ENCODE results near the gene CDCA8. TPM values are rescaled to one million over a fixed set of nuclear protein-coding genes. Genes with fewer than 3 reads are reported as not detected.

The CDCA8 gene
- total and polyA plus RNA-seq, 2 of the 13 experiments (the other 11 are each of a cell fraction or from before 2014, with no cell fraction given) = 24.1 to 38.6 TPM

GRCh38 chr1:37661401-37661800 is 30.9 kb upstream of the CDCA8 start:
- Histone ChIP-seq H3K4me2 (ENCODE audit: low read depth, low read length) (no peak overlapping the region), H4K20me1 (ENCODE audit: insufficient read depth, low read length) (no peaks in the 10 kb centered on the region), H3K9me3 (ENCODE audit: low read length) (no peaks in the 10 kb centered on the region), H2AFZ (ENCODE audit: low read length) (no peak overlapping the region), H3K4me3 (replicated peaks in 1 of 3; ENCODE audit: insufficient read depth in 1 of 3, low read depth in 2 of 3, low read length in 3 of 3) (no peak overlapping the region), H3K79me2 (ENCODE audit: insufficient read depth, low read length) (no peaks in the 10 kb centered on the region), H3K36me3 (replicated peaks in 1 of 2; ENCODE audit: control insufficient read depth in 1 of 2, insufficient read depth in 2 of 2, low read length in 2 of 2) (no peaks in the 10 kb centered on the region), H3K27me3 (ENCODE audit: control insufficient read depth in 1 of 2, insufficient read depth in 2 of 2, low read length in 2 of 2) (peaks cover 1 to 42% of the 10 kb centered on the region in 2 experiments; a peak in 4 of 5 replicates), H3K4me1 (ENCODE audit: insufficient read depth, low read length) (peaks cover 21% of the 10 kb centered on the region), H3K27ac (ENCODE audit: extremely low read length, insufficient read depth, low read length) (no peak overlapping the region), H3K9ac (ENCODE audit: insufficient read depth, low read depth, low read length) (no peak overlapping the region)
- in situ Hi-C loops (cut with HindIII; ENCODE audit: extremely low pct_ligation_motif_present, low pct_unique_long_range_greater_than_20kb) (no loop called here), intact Hi-C loops (cut with micrococcal nuclease; ENCODE audit: unreplicated experiment) (no loop called here)
- ATAC-seq = peak; percentile 23; the same call in 2 of the 3 replicates
- FAIRE-seq = no peak
- no TSS peak for BruUV-seq (replicated peaks)
- WGBS (ENCODE audit: low lambda C conversion rate) = 45% methylated on average over 4 of the region's 9 CpGs
- DNase-seq (ENCODE audit: low spot score) = no peak
- CTCF ChIA-PET (ENCODE audit: low intra/inter-chr PET ratio, low total read pairs) = no interaction called here
- POLR2A ChIA-PET = no interaction called here
- TF ChIP-seq PLRG1 (conservative IDR thresholded peaks at IDR 0.05) = no peak
- no peak for TF ChIP-seq ZNF570 (CRISPR knock-in tag; IDR thresholded peaks at IDR 0.05; ENCODE audit: borderline replicate concordance)
- no peak for TF ChIP-seq ARID2 (CRISPR knock-in tag; IDR thresholded peaks at IDR 0.05; ENCODE audit: borderline replicate concordance)
- no peak for TF ChIP-seq MIXL1 (CRISPR knock-in tag; IDR thresholded peaks at IDR 0.05)
- no peak for TF ChIP-seq ZNF746 (CRISPR knock-in tag; IDR thresholded peaks at IDR 0.05)
- TF ChIP-seq ZBTB7A (CRISPR knock-in tag; IDR thresholded peaks at IDR 0.05) = no peak
- no peak for TF ChIP-seq ZNF160 (CRISPR knock-in tag; IDR thresholded peaks at IDR 0.05)
- no peak for TF ChIP-seq ERF (CRISPR knock-in tag; IDR thresholded peaks at IDR 0.05)
- TF ChIP-seq ZGPAT (CRISPR knock-in tag; IDR thresholded peaks at IDR 0.05) = no peak
- no peak for TF ChIP-seq NFAT5 (CRISPR knock-in tag; IDR thresholded peaks at IDR 0.05)
- TF ChIP-seq THAP9 (CRISPR knock-in tag; IDR thresholded peaks at IDR 0.05; ENCODE audit: borderline replicate concordance) = no peak
- no peak for TF ChIP-seq ZNF296 (CRISPR knock-in tag; conservative IDR thresholded peaks at IDR 0.05)
- TF ChIP-seq GMEB1 (CRISPR knock-in tag; IDR thresholded peaks at IDR 0.05; ENCODE audit: borderline replicate concordance) = no peak

Measured in HepG2 (cell line).